GM21390 (cell line): ENCODE measurements around the gene SERPINA9.
"Not testable (repeated sequence)": the region's sequence is repeated elsewhere in the genome, so short reads cannot be mapped to it uniquely, and the experiment has no call there.

Source experiments
- ATAC-seq: cut with Tn5 transposase; IDR thresholded peaks from one replicate; pipeline ENCODE4 v1.9.1; 2021; ENCODE audit not compliant: unreplicated experiment

SERPINA9 gene

DNA sequence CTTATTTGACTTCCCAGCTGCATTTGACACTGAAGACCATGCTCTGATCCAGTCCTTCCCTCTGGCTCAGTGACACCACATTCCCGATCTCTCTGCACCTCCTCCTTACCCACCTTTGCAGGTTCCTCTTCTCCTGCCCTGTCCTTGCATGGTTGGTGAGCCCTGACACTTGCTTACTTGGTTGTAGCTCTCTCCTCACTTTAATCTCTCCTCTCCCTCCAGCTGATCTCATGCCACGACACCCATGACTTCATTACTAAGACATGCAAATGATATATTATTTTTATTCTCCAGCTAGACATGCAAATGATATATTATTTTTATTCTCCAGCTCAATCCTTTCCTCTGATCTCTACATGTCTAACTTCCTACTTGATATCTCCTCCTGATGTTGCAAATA, at the start of gene SERPINA9:
Gene SERPINA9, minus strand, starts transcription at position 175 of the 400 bp plus-strand sequence. CDS start 6,357 bp downstream, outside the sequence.
- ATAC-seq: no peak

DNA sequence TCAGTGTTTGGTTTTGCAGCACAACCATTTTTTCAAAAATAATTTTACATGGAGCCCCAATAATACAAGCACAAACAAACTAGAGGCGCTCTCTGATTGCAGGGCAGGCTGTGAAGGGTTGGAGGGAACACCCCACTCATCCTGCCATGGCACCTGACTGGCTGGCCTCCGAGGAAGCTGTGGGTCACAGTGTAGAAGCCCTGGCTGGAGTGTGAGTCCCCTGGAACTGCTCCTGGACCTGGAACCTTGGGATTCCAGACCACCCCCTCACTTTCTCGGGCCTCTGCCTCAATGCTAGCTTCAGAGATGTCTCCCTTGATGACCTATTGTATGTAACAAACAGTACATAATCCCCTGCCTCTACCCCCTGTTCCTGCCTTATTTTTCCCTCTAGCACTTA, 48.1 kb upstream of the SERPINA9 start:
- ATAC-seq: no peak

DNA sequence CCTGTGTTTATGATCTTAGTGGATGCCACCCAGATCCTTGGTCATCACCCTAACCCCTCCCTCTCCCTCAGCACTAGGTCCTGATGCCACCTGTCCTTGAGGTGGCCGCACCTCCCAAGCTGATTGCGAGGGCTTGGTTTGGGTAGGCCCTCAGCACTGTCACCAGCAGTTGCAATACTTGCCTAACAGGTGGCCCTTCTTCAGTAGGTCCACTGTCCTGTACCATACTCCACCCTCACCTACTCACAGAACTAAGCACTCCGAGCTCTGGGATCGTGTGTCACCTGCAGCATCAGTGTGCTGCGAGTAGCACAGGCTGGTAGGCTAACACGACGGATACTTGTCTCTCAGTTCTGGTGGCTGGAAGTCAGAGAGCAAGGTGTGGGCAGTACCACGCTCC, 47.3 kb upstream of the SERPINA9 start:
- ATAC-seq: no peak

DNA sequence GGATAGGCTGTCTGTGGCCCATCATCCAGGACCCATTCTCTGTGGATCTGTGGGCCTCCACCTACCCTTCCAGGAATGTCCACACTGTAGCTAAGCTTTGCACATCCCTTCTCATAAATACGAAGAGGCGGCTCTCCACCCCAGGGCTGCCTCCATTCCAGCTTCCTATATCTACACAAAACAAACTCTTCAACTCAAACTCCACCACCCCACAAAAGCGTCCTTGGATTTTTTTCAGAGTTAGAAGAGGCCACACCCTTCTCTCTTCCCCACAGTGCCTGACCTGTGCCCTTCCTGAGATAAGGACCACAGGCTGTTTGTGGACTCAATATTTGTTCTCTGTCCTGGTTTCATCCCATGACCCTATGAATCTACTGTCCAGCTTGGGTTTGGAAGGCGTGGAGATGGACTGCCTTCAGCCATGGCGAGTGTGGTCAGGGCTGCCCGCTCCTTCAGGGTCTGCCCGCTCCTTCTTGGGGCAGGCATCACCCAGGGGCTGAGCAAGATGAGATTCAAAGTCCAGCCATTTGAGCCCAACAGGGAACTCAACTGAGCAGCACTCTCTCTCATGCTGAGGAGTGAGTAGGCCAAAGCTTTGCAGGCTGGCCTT, 46.2 kb upstream of the SERPINA9 start:
- ATAC-seq: no peak

GRCh38 chr14:94521375-94522114, 45.5 kb upstream of the SERPINA9 start:
- no peak for ATAC-seq

DNA sequence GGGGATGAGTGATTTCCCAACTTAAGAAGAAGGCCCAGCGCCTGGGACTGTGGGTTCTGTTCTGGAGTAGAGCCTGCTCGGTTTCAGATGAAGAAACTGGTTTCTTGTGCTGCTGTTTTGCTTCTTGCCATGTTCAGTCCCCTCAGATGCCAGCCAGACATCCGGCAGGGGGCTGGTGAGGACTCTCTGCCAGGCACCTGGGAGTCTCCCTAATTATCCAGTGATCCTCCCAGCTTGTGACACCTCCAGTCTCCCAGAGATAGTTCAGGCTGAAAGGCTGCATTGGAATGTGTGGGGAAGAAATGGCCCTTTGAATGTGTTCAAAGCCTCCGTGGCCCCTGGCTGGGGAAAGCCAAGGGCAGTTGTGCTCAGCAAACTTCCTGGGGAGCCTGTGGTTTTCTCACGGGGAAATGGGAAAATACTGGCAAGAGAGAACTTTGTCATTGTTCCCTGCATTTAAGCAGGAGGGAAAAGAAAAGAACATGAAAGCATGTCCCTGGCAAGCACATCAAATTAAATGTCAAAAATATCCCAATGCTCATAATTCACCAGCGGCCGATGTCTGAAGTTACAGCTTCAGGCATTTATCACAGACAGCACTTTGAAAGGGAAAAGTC, 41.8 kb upstream of the SERPINA9 start:
- no peak for ATAC-seq

- no peak for ATAC-seq
Observed at GRCh38 chr14:94517248-94517640, 41.2 kb upstream of the SERPINA9 start.

GRCh38 chr14:94515856-94516255, 39.9 kb upstream of the SERPINA9 start:
- ATAC-seq: no peak

GRCh38 chr14:94515426-94515825, 39.4 kb upstream of the SERPINA9 start:
- ATAC-seq: no peak

- ATAC-seq: no peak
Observed at GRCh38 chr14:94514351-94514750, 38.4 kb upstream of the SERPINA9 start.

- not testable (repeated sequence) for ATAC-seq
Observed at GRCh38 chr14:94510481-94510880, 34.5 kb upstream of the SERPINA9 start.

- ATAC-seq: no peak
Observed at GRCh38 chr14:94509356-94509755, 33.4 kb upstream of the SERPINA9 start, which contains the start of gene SERPINA12. Gene SERPINA12, minus strand, starts transcription at chr14:94509469. Its CDS starts 11,072 bp downstream, at chr14:94498397.

DNA sequence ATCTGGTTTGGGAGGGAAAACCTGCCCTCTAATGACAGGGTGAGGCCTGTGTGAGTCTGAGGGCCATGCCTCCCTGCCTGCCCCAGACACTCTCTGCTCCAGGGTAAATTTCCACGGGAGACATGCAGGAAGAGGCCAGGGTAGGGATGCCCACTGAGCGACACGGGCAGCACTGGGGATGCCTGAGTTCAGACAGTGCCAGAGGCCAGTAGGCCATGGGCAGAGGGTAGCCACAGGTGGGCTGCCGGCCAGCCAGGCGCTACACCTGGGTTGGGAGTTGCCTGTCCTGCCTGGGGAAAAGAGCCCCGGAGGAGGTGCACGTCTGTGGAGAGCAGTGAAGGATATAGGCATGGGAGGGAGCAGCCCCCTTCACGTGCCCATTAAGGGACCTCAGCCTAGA, 29.6 kb upstream of the SERPINA9 start:
- ATAC-seq: no peak

DNA sequence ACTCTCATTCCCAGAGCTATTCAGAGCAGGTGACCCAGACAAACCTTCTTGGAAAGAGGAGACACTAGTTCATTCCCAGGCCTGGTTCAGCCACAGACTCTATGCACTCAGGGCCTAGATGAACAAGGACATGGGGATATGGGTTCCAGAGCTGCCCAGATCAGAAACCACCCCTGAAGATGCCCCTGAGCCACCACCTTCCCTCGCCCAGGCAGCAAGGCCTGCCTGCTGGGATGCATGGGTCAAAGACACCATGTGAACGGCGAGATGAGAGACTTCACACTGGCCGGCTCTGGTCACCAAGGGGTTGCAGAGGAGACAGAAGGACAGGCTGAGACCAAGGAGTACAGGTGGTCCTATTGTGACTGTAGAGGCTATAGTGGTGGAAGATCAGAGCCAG, 29.2 kb upstream of the SERPINA9 start:
- no peak for ATAC-seq

GRCh38 chr14:94501588-94502516, 25.9 kb upstream of the SERPINA9 start:
- ATAC-seq: no peak

DNA sequence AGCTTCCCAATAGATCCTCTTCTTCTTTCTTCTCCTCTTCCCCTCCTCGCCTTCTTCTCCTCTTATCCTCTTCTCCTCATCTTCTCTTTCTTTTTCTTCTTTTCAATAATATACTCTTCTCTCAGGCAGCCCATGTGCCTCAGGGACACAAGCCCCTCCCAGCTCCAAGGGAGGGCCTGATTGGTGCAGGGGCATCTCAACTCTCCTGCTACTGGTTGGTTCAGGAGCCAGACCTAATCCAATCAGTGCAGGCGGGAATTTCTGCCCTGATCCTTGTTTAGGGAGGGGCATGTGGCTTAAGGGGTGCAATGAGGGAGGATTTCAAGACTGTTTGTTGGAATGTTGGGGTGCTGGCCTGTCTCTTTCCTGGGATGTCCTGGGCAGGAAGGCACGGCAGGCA, 24.3 kb upstream of the SERPINA9 start:
- ATAC-seq: no peak

- ATAC-seq: no peak
Observed at GRCh38 chr14:94499673-94500072, 23.7 kb upstream of the SERPINA9 start.

GRCh38 chr14:94498215-94498614, 22.2 kb upstream of the SERPINA9 start:
- ATAC-seq: no peak

DNA sequence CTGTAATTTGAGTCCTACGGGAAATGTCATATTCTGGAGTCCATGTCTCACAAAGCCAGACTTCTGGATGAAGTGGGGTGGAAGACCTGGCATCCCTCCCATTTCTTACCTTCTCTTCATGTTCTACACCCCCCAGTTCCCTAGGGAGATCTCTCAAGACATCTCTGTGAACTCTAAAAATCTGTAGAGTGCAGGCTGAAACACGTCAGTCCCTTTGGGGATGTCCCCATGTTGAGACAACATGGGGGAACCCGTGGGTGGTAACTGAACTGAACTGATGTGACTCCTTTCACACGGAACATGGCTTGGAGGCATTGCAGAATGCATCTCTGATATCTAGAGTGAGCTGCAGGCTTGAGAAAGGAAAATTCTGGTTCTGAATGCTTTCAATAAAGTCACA, 18.1 kb upstream of the SERPINA9 start:
- ATAC-seq: no peak

DNA sequence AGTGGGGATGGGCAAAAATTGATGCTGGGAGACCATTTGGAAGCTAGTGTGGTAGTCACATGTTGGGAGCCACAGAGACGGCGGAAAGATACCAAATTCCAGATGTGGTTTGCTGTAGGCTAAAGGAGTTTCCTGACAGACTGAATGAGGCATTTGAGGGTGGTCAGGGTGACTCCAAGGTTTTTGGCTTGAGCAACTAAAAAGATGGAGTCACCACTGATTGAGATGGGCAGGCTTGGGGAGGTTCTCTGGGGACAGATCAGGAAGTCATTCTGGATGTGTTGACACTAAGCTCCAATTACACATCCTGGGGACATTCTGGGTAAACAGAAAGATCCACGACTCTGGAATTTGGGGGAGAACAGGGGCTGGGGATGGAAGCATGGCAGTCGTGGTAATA, 15.5 kb upstream of the SERPINA9 start:
- no peak for ATAC-seq

DNA sequence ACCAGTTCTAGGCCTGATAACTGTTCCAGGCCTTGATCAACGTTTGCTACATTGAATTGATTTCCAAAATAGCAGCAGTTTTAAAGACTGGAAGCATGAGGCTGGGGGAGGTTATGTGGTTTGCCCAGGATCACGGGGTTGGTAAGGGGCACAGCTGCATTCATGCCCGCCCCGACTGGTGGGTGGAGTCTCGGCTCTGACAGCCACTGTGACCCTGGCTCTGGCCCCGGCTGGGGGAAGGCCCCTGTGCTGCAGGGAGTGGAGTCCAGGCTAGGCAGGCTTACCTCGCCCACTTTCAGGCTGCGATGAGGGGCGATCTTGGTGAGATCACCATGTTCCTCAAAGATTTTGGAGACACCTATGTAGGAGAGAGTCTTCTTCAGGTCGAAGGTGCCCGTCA, 13.3 kb upstream of the SERPINA9 start:
- ATAC-seq: no peak
